HG03457 (cell line): ENCODE results near the gene MUC6.

Experiments used
- ATAC-seq: cut with Tn5 transposase; IDR thresholded peaks from one replicate; pipeline ENCODE4 v1.9.1; 2021; ENCODE audit warnings: moderate number of reproducible peaks; ENCODE audit not compliant: unreplicated experiment

Gene MUC6

GRCh38 chr11:1051356-1052132, 15.0 kb upstream of the MUC6 start:
- no peak for ATAC-seq

- ATAC-seq = no peak
Observed at GRCh38 chr11:1050581-1051355, 14.2 kb upstream of the MUC6 start.

DNA sequence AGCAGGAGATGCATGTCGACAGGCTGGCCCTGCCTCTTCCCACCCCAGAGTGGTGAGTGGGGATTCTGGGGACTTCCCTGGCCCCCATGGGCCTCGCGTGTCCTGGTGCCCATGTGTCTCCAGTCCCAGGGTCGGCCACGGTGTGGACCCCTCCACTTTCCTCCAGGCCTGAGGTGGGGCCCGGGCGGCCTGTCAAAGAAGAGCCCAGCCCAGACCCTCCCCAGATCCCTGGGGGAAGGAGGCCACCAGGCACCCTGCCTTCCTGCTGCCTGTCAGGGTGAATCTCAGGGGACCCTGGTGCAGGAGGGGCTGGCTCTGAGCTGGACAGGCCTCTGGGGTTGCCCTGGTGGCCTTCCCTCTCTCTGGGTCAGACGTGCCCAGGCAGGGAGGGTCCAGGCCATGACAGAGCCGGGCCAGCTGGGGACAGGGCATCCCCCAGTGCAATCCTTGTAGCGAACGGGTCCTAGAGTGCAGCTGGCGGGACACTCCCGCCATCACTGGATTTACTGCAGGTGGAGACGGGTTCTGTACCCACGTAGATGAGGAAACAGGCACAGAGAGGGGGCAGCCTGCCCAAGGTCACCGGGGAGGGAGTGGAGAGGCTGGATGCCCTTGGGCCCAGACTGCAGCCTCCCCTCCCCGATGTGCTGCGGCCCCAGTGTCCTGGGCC, 13.5 kb upstream of the MUC6 start:
- ATAC-seq = no peak

GRCh38 chr11:1049431-1049891, 12.9 kb upstream of the MUC6 start:
- ATAC-seq = no peak

GRCh38 chr11:1049071-1049405, 12.5 kb upstream of the MUC6 start:
- no peak for ATAC-seq

DNA sequence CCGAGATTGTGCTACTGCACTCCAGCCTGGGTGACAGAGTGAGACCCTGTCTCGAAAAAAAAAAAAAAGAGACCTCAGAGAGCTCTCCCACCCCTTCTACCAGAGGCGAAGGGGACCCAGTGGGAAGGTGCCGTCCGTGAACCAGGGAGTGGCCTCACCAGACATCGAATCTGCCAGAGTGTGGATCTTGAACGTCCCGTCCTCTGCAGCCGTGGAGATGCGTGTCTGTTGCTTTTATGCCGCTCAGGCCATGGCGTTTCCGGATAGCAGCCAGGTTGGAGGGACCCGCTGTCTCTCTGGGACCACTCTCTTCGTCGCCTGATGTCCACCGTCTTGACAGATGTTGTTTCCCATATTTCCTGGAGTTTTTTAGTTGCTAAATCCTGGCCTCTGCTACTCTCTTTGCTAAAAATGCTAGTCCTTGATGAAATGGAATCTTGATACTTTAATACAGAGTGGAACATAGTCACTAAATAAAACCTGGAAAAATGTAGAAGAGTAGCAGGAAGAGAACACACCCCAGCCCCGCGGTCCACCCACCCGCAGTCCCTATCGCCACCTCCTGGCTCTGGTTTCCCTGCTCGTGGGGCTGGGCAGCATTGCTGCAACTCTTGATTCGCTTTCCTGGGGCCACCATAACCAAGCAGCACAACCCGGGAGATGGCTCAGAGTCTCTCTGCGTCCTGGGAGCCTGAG, 12.0 kb upstream of the MUC6 start:
- ATAC-seq = no peak

DNA sequence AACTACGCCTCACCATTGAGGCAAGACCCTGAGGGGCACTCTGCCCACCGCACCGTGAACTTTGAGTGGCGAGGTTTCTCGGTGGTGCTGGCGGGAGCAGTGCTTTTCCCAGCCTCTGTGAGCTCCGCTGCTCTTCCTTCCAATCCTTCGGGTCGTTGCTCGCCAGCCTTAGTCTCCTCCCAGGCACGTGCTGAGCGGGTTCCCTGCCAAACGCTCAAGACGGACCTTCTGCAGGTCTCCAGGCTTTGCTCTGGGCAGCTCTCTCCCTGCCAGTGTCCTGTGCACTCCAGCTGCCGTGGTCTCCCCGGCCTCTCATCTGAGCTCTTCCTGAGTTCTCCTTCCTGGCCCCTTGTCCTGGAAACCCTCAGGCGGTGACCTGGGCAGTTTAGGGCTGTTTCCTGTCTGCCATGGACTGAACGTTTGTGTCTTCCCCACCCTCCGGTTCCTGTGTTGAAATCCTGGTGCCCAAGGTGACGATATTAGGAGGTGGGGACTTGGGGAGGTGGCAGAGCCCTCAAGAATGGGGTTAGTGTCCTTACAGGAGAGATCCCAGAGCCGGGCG, 11.2 kb upstream of the MUC6 start:
- ATAC-seq = no peak

DNA sequence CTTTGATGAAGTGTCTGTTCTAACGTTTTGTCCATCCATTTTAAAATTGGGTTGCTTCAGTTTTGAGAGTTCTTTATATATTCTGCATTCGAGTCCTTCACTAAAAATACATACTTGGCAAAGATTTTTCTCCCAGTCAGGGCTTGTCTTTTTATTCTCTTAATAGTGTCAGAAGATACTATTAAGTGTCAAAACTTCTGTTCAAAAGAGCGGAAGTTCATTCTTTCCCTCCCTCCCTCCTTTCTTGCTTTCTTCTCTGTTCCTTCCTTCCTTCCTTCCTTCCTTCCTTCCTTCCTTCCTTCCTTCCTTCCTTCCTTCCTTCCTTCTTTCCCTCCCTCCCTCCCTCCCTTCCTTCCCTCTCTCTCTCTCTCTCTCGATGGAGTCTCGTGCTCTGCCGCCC, 7.6 kb upstream of the MUC6 start:
- no peak for ATAC-seq

DNA sequence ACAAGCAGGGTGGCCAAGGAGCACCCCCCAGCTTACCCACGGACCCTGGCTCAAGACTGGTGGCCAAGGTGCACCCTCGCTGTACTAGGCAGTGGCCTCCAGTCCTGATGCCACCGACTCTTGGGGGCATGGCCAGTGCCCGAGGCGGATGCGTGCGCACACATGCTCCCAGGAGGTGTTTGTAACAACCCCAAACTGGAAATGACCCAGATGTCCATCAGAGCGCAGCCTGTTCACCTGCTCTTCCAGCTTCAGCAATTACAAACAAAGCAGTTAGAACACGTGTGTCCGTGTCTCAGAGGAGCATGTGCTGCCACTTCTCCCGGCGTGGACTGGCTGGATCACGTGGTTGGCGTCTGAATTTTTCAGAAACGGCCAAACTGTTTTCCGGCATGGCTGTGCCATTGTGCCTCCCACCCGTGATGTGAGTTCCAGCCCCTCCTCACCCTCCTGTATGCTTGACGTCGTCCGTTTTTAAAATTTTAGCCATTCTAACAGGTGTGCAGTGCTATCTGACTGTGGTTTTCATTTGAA, 7.1 kb upstream of the MUC6 start:
- no peak for ATAC-seq

- ATAC-seq = no peak
Observed at GRCh38 chr11:1042626-1043562, 6.4 kb upstream of the MUC6 start.

DNA sequence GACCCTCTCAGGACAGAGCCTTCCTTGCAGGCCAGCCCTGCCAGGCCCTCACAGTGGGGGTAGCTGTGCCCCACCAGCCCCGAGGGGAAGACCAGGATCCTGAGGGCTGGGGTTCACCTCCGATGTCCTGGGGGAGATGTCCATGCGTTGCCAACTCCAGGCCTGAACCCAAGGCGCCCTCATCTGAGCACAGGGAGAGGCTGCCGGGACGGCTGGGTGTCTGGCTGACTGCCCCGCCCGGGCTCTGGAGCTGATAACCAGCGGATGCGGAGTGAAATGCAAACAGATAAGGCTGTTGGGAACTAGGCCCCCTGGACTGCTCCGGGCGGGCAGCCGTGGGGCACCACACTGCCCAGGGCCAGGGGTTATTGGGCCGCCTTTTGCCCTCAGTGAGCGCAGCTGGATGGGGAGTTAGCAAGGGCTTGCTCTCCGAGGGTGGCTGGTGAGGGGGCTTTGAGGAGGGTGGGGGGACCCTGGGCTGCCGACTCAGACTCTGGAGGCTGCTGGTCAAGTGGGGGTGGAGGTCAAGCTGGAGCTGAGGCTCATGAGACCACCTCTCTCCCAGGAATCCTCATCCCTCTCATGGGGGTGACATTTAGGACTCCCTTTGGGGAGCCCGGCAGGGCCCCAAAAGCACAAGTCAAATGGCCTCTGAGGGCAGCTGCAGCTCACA, 5.6 kb upstream of the MUC6 start:
- ATAC-seq = no peak

GRCh38 chr11:1041471-1041870, 5.0 kb upstream of the MUC6 start:
- no peak for ATAC-seq

DNA sequence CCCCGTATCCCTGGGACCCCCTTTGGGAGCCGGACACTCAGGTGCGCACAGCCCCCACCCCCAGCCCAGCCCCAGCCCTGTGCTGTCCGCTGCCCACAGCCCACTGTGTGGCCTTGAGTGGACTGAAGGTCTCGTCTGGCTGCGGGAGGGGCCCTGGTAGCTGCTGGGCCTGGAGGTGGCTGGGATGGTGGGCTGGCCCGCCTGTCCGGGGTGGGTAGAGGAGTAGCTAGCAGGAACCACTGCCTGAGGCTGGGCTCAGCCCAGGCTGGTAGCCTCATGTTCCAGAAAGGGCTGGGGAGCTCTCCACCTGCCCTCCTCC, 4.6 kb upstream of the MUC6 start:
- no peak for ATAC-seq

DNA sequence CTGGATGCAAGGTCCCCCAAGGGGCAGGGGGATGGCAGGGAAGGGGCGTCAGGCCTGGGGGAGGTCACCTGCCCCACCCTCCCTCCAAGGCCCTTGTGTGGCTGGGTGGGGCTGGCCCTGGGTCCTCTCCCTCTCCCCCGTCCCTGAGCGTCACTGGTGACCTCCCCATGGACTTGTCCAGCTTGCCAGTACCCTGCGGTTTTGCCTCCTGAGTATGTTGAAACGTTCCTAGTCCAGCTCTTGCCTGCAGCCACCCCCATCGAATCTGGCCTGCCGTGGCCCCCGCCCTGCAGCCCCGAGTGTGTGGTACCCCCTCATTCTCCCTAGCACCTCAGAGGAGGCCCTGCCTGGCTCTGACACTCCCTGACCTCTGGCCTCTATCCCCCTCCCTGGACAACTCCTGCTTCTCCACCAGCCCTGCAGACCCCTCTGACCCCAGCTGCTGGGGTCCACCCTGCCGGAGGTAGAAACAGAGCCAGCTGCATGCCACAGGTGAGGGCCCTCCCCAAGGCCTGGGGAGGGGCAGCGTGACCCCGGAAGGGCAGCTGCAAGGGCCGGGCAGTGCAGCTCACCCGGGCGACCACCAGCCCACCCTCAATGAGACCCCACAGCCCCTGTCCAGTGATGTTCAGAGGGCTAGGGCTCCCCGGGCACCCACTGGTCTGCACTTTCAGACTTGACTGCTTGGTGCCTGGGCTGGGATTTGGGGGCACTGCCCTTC, 4.1 kb upstream of the MUC6 start:
- no peak for ATAC-seq

DNA sequence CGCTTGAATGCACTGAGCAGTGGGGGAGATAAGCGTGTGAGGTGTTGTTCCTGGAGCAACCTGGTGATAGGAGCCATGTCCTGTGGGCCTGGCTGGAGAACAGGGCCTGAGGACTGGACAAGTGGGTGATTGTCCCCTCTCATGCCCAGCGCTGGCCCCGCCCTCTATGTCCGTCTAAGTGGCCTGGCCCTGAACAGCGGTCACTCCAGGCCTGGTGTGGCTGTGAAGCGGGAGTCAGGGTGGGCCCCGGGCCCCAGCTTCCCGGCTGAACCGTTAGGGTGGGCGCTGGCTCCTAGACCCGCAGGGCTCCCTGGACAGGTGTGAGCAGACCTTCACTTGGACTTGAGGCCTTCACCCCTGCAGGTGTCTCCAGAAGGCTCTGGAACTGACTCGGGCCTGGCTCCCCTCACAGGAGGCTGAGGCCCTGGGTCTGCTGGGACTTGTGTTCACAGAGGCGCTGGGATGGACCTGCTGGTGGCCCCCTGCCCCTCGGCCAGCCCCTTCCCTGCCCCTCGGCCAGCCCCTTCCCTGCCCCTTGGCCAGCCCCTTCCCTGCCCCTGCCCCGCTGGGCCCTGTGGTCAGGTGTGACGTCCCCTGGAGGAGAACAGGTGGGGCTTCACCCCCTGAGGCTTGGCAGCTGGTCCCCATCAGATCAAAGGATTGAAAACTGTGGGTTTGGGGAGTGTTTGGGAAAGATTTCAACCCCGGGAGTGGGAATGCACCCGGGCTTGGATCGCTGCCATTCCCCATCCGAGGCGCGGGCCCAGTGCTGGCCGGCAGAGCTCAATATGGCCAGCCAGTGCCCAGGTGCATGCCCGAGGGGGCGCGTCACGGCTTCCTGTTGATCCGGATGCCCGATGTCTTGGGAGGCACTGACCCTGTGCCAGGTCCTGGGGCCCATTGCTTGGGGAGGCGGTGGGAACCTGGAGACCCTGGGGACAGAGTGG, 3.2 kb upstream of the MUC6 start:
- ATAC-seq = no peak

GRCh38 chr11:1038921-1039320, 2.4 kb upstream of the MUC6 start:
- no peak for ATAC-seq

GRCh38 chr11:1038361-1038760, 1.8 kb upstream of the MUC6 start:
- no peak for ATAC-seq
